GM12878 (cell line): Measurements from ENCODE around the gene TRMT44. TPM values are rescaled to one million over a fixed set of nuclear protein-coding genes. Genes with fewer than 3 reads are reported as not detected.

Source experiments
- ATAC-seq: fragments of 200-7000 bp; cut with Tn5 transposase; 3 replicates; pipeline ENCODE4 v1.9.1; 2020; ENCODE audit warnings: mild to moderate bottlenecking, moderate library complexity
- BruUV-seq: library from RNA; stranded (reverse); fragments of 400-500 nt; replicated peaks from 2 replicates; lab custom pipeline; 2021; lab: Mats Ljungman, UMichigan
- CTCF ChIA-PET: fragments of 300-600 bp; sonication (Branson Sonifier 250); formaldehyde crosslinking; extraction: SDS; loops from one replicate; lab custom pipeline; 2021; ENCODE audit warnings: inconsistent platforms; lab: Yijun Ruan, JAX
- POLR2A ChIA-PET: fragments of 350-600 bp; formaldehyde crosslinking; extraction: SDS; loops from one replicate; lab custom pipeline; 2021; ENCODE audit warnings: inconsistent platforms; lab: Charles Lee
- RAD21 ChIA-PET: fragments of 300-600 bp; sonication (Branson Sonifier 250); formaldehyde crosslinking; loops from one replicate; lab custom pipeline; 2023; ENCODE audit warnings: antibody characterized with exemption; ENCODE audit not compliant: unreplicated experiment; lab: Charles Lee
- SMC1A ChIA-PET: fragments of 300-600 bp; sonication (Branson Sonifier 250); formaldehyde crosslinking; loops from one replicate; lab custom pipeline; 2023; ENCODE audit not compliant: unreplicated experiment, uncharacterized antibody; lab: Charles Lee
- DNase-seq: peaks from one replicate; pipeline ENCODE4 v3.0.0-alpha.2; 2011; ENCODE audit warnings: low read depth, low spot score
- FAIRE-seq: peaks from 3 replicates; lab custom pipeline; 2011; peaks lifted over from hg19 to GRCh38; lab: Jason Lieb, UNC
- H2AFZ ChIP-seq: 2 replicates; pipeline ENCODE4 v1.6.0; 2011; ENCODE audit warnings: low read depth, low read length, control low read depth; ENCODE audit not compliant: control insufficient read depth
- H3K27ac ChIP-seq: 2 replicates; pipeline ENCODE4 v1.5.1; 2011; ENCODE audit warnings: control low read depth; ENCODE audit not compliant: control insufficient read depth, insufficient read depth
- H3K27me3 ChIP-seq, 2 experiments: replicated peaks in 1 of 2; 2 replicates each; pipeline versions ENCODE4 v1.6.0 to v1.6.1; 2011; ENCODE audit warnings: low read length in 1 of 2; ENCODE audit not compliant: control insufficient read depth in 2 of 2, insufficient read depth in 2 of 2
- H3K36me3 ChIP-seq, 2 experiments: 2 replicates each; pipeline ENCODE4 v1.5.1; 2011; ENCODE audit warnings: low read length in 1 of 2; ENCODE audit not compliant: control insufficient read depth in 2 of 2, insufficient read depth in 2 of 2
- H3K4me1 ChIP-seq: 2 replicates; pipeline ENCODE4 v1.6.1; 2011; ENCODE audit warnings: mild to moderate bottlenecking, low read length, moderate library complexity, mixed read lengths; ENCODE audit not compliant: control insufficient read depth, insufficient read depth
- H3K4me2 ChIP-seq: 2 replicates; pipeline ENCODE4 v1.6.0; 2011; ENCODE audit warnings: control low read depth; ENCODE audit not compliant: control insufficient read depth, insufficient read depth
- H3K4me3 ChIP-seq: fragments of 200-600 bp; sonication (generic); 2 replicates; pipeline ENCODE4 v1.5.1; 2016
- H3K79me2 ChIP-seq: 2 replicates; pipeline ENCODE4 v1.6.0; 2011; ENCODE audit warnings: low read length; ENCODE audit not compliant: control insufficient read depth, insufficient read depth
- H3K9ac ChIP-seq: 2 replicates; pipeline ENCODE4 v1.8.0; 2011; ENCODE audit warnings: low read length, control low read depth, mixed read lengths; ENCODE audit not compliant: control insufficient read depth, insufficient read depth
- H3K9me3 ChIP-seq: replicated peaks from 3 replicates; pipeline ENCODE4 v1.5.1; 2011; ENCODE audit warnings: mild to moderate bottlenecking, low read length; ENCODE audit not compliant: control insufficient read depth, insufficient read depth
- H4K20me1 ChIP-seq: 2 replicates; pipeline ENCODE4 v1.6.0; 2011; ENCODE audit not compliant: control insufficient read depth, insufficient read depth
- CBFB ChIP-seq: IDR thresholded peaks from 2 replicates; pipeline ENCODE4 v1.6.1; 2016; ENCODE audit warnings: antibody characterized with exemption, low read depth
- CUX1 ChIP-seq: IDR thresholded peaks from 2 replicates; pipeline ENCODE4 v1.6.1; 2012; ENCODE audit warnings: improper control_type of control experiment, low read depth, low read length; ENCODE audit not compliant: insufficient replicate concordance
- IKZF1 ChIP-seq: fragments of 450-650 bp; conservative IDR thresholded peaks from 2 replicates; pipeline ENCODE4 v1.6.1; 2017; ENCODE audit warnings: antibody characterized with exemption, mild to moderate bottlenecking
- JUNB ChIP-seq: IDR thresholded peaks from 2 replicates; pipeline ENCODE4 v1.6.1; 2016; ENCODE audit warnings: antibody characterized with exemption, mild to moderate bottlenecking
- KDM1A ChIP-seq: fragments of 200-600 bp; sonication (generic); IDR thresholded peaks from 2 replicates; pipeline ENCODE4 v1.6.1; 2016; ENCODE audit warnings: borderline replicate concordance
- SIN3A ChIP-seq: IDR thresholded peaks from 2 replicates; pipeline ENCODE4 v1.6.1; 2012; ENCODE audit warnings: low read depth, low read length, improper control_type of control experiment
- SPI1 ChIP-seq: IDR thresholded peaks from 2 replicates; pipeline ENCODE4 v1.6.1; 2011; ENCODE audit warnings: low read depth, mild to moderate bottlenecking, low read length, moderate library complexity, borderline replicate concordance; ENCODE audit not compliant: insufficient read depth
- USF1 ChIP-seq: IDR thresholded peaks from 2 replicates; pipeline ENCODE4 v1.6.1; 2011; ENCODE audit warnings: borderline replicate concordance, low read depth, mild to moderate bottlenecking, moderate library complexity, mixed read lengths, low read length; ENCODE audit not compliant: insufficient read depth; ENCODE audit errors: extremely low read length
- YY1 ChIP-seq: IDR thresholded peaks from 2 replicates; pipeline ENCODE4 v1.6.1; 2011; ENCODE audit warnings: low read depth, mild to moderate bottlenecking, low read length
- ZNF207 ChIP-seq: fragments of 450-650 bp; IDR thresholded peaks from 2 replicates; pipeline ENCODE4 v1.6.1; 2014; ENCODE audit warnings: antibody characterized with exemption, mild to moderate bottlenecking, borderline replicate concordance
- ZZZ3 ChIP-seq: IDR thresholded peaks from 2 replicates; pipeline ENCODE4 v1.6.1; 2011; ENCODE audit warnings: low read depth; ENCODE audit not compliant: control insufficient read depth, insufficient read length
- WGBS: methylation state at CpG from one replicate; pipeline ENCODE4 v1.1.6; 2016; ENCODE audit warnings: low lambda C conversion rate; ENCODE audit not compliant: insufficient replicate concordance, insufficient coverage; ENCODE audit errors: missing lambda C conversion rate; 5-methylcytosine and 5-hydroxymethylcytosine counted together
- in situ Hi-C: fragments of 300-500 bp; cut with MboI; formaldehyde crosslinking; loops from 9 replicates; pipeline ENCODE4 v1.14.3; 2018; ENCODE audit warnings: mixed read lengths
- intact Hi-C: fragments of 100-400 bp; cut with micrococcal nuclease; formaldehyde crosslinking; loops from one replicate; pipeline ENCODE4 v1.14.2; 2022; ENCODE audit not compliant: unreplicated experiment
- polyA plus RNA-seq, 11 experiments: library from polyadenylated mRNA; depleted of rRNA in 4 of 11; unstranded in 6 of 11; stranded (reverse) in 5 of 11; fragments of >200 nt; fragmentation: Nextera tagmentation in 4 of 11; fragmentation: Illumina TruSeq in 1 of 11; extraction: Ambion mirVana in 4 of 11; extraction: Trizol in 1 of 11; gene quantifications; 1 replicate in 1 of 11; 2 replicates in 10 of 11; pipeline versions ENCODE4 v1.2.1 to v1.2.3, GENCODE V29; 2011 to 2016; ENCODE audit warnings: inconsistent platforms in 2 of 11, missing spikeins in 2 of 11, low read depth in 1 of 11
- total RNA-seq, 4 experiments: library from RNA; depleted of rRNA in 3 of 4; stranded (reverse); fragments of >200 nt in 3 of 4; fragmentation: Illumina TruSeq in 1 of 4; extraction: Trizol in 1 of 4; gene quantifications; 2 replicates each; pipeline versions ENCODE4 v1.2.1 to v1.2.3, GENCODE V29; 2013 to 2021
- TF ChIP-seq, protein P1 (sequence below): fragments of 450-650 bp; IDR thresholded peaks from 2 replicates; pipeline ENCODE4 v1.6.1; 2017; ENCODE audit warnings: mild to moderate bottlenecking
- TF ChIP-seq, protein P2 (sequence below): fragments of 450-650 bp; IDR thresholded peaks from 2 replicates; pipeline ENCODE4 v1.6.1; 2018; ENCODE audit warnings: borderline replicate concordance, mild to moderate bottlenecking; ENCODE audit not compliant: partially characterized antibody

TRMT44 gene
- total and polyA plus RNA-seq, 10 of the 15 experiments (the other 5 are each of a cell fraction or from before 2014, with no cell fraction given), result 1.3 to 18.5 (median 10.1) TPM

DNA sequence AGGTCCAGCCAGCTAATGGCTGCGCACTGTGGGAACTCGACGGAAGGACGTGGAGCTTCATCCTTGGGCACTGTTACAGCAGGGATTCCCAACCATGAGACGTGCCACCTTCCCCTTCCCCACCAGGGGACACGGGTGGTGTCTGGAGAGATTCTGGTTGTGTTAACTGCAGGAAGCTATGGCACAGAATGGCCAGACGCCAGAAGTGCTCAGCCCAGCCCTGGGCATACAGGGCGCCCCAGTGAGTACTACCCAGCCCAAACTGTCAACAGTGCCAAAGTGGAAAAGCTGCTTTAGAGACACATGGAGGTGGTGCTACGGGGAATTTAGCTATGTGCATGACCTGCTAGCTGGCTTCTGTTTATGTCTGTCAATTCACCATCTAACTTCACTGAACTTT lies 32.8 kb upstream of the TRMT44 start:
- WGBS, result 89% methylated on average over 9 of the region's 9 CpGs
- Histone ChIP-seq H3K36me3 (peaks cover 5 to 16% of the 10 kb centered on the region in 2 experiments), H3K4me1 (no peaks in the 10 kb centered on the region), H3K27ac (no peak overlapping the region), H3K9me3 (no peaks in the 10 kb centered on the region), H3K9ac (no peak overlapping the region), H3K4me3 (no peak overlapping the region), H3K27me3 (no peaks in the 10 kb centered on the region), H4K20me1 (no peaks in the 10 kb centered on the region), H3K79me2 (no peaks in the 10 kb centered on the region), H3K4me2 (no peak overlapping the region), H2AFZ (no peak overlapping the region)
- CTCF ChIA-PET, result interaction anchor here (0.6 to 2.5 kb wide), 6 partner anchors 10 to 232 kb away, joined by 3 to 15 read pairs (median 4); no protein-coding TSS in a partner anchor
- no peak for ATAC-seq
- intact Hi-C loops (loop anchor here (10.0 kb wide), 1 partner anchor 83 kb away; no protein-coding TSS in a partner anchor), in situ Hi-C loops (no loop called here)
- DNase-seq, result no peak
- TF ChIP-seq JUNB (no peak), KDM1A (no peak), SPI1 (no peak), IKZF1 (no peak), CBFB (no peak), ZZZ3 (no peak), YY1 (no peak), CUX1 (no peak), ZNF207 (no peak), SIN3A (no peak), USF1 (no peak)
- TF ChIP-seq, protein P1, sequence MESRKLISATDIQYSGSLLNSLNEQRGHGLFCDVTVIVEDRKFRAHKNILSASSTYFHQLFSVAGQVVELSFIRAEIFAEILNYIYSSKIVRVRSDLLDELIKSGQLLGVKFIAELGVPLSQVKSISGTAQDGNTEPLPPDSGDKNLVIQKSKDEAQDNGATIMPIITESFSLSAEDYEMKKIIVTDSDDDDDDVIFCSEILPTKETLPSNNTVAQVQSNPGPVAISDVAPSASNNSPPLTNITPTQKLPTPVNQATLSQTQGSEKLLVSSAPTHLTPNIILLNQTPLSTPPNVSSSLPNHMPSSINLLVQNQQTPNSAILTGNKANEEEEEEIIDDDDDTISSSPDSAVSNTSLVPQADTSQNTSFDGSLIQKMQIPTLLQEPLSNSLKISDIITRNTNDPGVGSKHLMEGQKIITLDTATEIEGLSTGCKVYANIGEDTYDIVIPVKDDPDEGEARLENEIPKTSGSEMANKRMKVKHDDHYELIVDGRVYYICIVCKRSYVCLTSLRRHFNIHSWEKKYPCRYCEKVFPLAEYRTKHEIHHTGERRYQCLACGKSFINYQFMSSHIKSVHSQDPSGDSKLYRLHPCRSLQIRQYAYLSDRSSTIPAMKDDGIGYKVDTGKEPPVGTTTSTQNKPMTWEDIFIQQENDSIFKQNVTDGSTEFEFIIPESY, result no peak
- TF ChIP-seq, protein P2, sequence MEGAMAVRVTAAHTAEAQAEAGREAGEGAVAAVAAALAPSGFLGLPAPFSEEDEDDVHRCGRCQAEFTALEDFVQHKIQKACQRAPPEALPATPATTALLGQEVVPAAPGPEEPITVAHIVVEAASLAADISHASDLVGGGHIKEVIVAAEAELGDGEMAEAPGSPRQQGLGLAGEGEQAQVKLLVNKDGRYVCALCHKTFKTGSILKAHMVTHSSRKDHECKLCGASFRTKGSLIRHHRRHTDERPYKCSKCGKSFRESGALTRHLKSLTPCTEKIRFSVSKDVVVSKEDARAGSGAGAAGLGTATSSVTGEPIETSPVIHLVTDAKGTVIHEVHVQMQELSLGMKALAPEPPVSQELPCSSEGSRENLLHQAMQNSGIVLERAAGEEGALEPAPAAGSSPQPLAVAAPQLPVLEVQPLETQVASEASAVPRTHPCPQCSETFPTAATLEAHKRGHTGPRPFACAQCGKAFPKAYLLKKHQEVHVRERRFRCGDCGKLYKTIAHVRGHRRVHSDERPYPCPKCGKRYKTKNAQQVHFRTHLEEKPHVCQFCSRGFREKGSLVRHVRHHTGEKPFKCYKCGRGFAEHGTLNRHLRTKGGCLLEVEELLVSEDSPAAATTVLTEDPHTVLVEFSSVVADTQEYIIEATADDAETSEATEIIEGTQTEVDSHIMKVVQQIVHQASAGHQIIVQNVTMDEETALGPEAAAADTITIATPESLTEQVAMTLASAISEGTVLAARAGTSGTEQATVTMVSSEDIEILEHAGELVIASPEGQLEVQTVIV, result no peak
- SMC1A ChIA-PET, result interaction anchor here (0.8 to 2.3 kb wide), 3 partner anchors 12 to 231 kb away, joined by 3 to 7 read pairs (median 5); no protein-coding TSS in a partner anchor
- TSS peak; percentile 29 for BruUV-seq
- FAIRE-seq, result no peak
- POLR2A ChIA-PET, result no interaction called here
- RAD21 ChIA-PET, result interaction anchor here (1.0 to 3.4 kb wide), 2 partner anchors 215 to 231 kb away, joined by 3 to 11 read pairs; no protein-coding TSS in a partner anchor
